ENCODE results near the gene BLOC1S6.
"Not testable (repeated sequence)": the region's sequence is repeated elsewhere in the genome, so short reads cannot be mapped to it uniquely, and the experiment has no call there.

Gene BLOC1S6

DNA sequence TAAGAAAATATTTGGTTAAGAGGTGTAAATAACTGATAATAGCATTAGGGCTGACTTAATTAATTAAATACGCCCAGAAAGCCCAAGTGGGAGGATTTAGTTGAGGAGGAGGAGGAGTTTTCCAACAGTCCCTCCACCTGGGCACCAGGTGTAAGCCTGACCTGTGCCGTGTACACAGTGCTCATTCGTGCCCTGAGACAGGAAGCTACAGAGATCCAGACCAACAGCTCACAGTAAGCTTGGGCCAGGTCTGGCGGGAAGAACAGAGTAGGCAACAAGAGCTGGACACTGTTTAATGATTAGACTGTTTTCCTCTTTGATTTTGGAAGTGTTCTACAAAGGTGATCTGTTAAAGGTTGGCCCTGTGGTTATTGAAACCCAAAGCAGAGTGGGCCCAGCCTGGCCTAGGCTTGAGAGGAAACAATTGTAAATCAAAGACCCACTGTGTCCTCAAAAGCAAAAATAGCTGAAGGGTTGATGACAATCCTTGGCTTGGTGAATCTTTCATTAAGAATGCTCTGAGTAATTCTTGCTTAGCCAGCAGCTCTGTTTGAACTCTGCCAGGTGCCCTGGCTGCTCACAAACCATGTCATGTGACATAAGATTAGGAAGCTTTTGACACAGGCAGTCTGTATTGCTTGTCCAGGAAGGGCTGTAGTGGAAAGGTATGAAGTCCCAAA, 61.5 kb downstream of the BLOC1S6 start:
- peaks cover 0 to 4% (median 0%) of the 10 kb centered on the region in 5 donors for H3K36me3 ChIP-seq (ENCODE audit: control insufficient read depth in 5 of 5, insufficient read depth in 5 of 5, low read length in 5 of 5)
- peaks cover 0 to 25% (median 16%) of the 10 kb centered on the region in 5 donors for H3K4me1 ChIP-seq (ENCODE audit: control insufficient read depth in 5 of 5, insufficient read depth in 5 of 5, low read length in 5 of 5)
- H3K9ac ChIP-seq (ENCODE audit: low read length in 5 of 5) = no peak overlapping the region
- no peak overlapping the region for H3K4me3 ChIP-seq (ENCODE audit: low read depth in 1 of 5, low read length in 5 of 5)
- H3K27ac ChIP-seq (ENCODE audit: low read depth, low read length) = no peak overlapping the region
- H3K9me3 ChIP-seq (ENCODE audit: control insufficient read depth in 5 of 5, low read length in 5 of 5) = no peaks in the 10 kb centered on the region
- H3K27me3 ChIP-seq (ENCODE audit: control insufficient read depth in 5 of 5, insufficient read depth in 4 of 5, low read length in 5 of 5) = no peaks in the 10 kb centered on the region

DNA sequence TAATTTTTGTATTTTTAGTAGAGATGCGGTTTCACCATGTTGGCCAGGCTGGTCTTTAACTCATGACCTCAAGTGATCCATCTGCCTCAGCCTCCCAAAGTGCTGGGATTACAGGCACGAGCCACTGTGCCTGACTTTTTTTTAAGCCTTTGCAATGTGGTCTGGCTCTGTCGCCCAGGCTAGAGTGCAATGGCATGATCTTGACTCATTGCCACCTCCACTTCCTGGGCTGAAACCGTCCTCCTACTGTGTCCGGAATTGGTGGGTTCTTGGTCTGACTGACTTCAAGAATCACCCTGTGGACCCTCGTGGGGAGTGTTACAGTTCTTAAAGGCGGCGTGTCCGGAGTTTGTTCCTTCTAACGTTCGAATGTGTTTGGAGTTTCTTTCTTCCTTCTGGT, 62.8 kb downstream of the BLOC1S6 start:
- not testable (repeated sequence) for H3K27ac ChIP-seq (ENCODE audit: low read depth, low read length); H3K4me3 ChIP-seq (ENCODE audit: low read depth in 1 of 5, low read length in 5 of 5); H3K9ac ChIP-seq (ENCODE audit: low read length in 5 of 5); H3K27me3 ChIP-seq (ENCODE audit: control insufficient read depth in 5 of 5, insufficient read depth in 4 of 5, low read length in 5 of 5); H3K9me3 ChIP-seq (ENCODE audit: control insufficient read depth in 5 of 5, low read length in 5 of 5); H3K36me3 ChIP-seq (ENCODE audit: control insufficient read depth in 5 of 5, insufficient read depth in 5 of 5, low read length in 5 of 5)
- peaks cover 0 to 22% (median 16%) of the 10 kb centered on the region in 5 donors for H3K4me1 ChIP-seq (ENCODE audit: control insufficient read depth in 5 of 5, insufficient read depth in 5 of 5, low read length in 5 of 5)

DNA sequence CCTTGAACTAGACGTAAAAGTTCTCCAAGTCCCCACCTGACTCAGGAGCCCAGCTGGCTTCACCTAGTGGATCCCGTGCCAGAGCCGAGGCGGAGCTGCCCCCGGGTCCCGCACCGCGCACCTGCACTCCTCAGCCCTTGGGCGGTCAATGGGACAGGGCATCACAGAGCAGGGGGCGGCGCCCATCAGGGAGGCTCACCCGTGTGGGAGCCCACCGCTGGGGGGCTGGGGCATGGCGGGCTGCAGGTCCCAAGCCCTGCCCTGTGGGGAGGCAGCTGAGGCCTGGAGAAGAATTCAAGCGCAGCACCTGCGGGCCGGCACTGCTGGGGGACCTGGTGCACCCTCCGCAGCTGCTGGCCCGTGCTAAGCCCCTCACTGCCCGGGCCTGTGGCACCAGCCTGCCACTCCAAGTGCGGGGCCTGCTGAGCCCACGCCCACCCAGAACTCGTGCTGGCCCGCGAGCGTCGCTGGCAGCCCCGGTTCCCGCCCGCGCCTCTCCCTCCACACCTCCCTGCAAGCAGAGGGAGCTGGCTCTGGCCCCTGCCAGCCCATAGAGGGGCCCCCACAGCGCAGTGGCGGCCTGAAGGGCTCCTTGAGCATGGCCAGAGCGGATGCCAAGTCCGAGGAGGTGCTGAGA, 63.8 kb downstream of the BLOC1S6 start:
- H3K4me1 ChIP-seq (ENCODE audit: control insufficient read depth in 5 of 5, insufficient read depth in 5 of 5, low read length in 5 of 5) = peaks cover 0 to 12% (median 7%) of the 10 kb centered on the region in 5 donors
- H3K4me3 ChIP-seq (ENCODE audit: low read depth in 1 of 5, low read length in 5 of 5) = no peak overlapping the region
- H3K27ac ChIP-seq (ENCODE audit: low read depth, low read length) = no peak overlapping the region
- peaks cover 0 to 4% (median 0%) of the 10 kb centered on the region in 5 donors for H3K36me3 ChIP-seq (ENCODE audit: control insufficient read depth in 5 of 5, insufficient read depth in 5 of 5, low read length in 5 of 5)
- H3K27me3 ChIP-seq (ENCODE audit: control insufficient read depth in 5 of 5, insufficient read depth in 4 of 5, low read length in 5 of 5) = no peaks in the 10 kb centered on the region
- H3K9ac ChIP-seq (ENCODE audit: low read length in 5 of 5) = no peak overlapping the region
- H3K9me3 ChIP-seq (ENCODE audit: control insufficient read depth in 5 of 5, low read length in 5 of 5) = no peaks in the 10 kb centered on the region

DNA sequence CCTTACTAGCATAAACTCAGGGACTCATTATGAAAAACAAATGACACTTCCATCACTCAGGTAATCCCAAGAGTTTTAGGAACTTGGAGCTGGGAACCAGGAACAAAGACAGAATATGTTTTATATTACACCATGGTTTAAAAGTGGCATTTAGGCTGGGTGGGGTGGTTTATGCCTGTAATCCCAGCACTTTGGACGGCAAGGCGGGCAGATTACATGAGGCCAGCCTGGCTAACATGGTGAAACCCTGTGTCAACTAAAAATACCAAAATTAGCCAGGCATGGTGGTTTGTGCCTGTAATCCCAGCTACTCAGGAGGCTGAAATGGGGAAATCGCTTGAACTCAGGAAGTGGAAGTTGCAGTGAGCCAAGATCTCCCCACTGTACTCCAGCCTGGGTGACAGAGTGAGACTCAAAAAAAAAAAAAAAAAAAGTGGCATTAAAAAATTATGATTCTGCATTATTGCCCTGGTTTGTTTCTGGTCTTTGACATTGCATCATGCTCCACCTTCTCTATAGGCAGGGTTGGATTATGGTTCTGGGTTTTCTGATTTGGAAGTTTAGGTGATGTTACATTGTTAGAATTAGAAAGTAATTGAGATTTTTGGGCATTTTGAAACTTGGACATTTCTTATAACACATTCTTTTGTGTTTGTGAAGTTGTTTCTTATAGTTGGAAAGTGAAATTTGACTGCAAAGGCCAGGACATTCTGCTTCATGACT, 66.7 kb downstream of the BLOC1S6 start:
- Histone ChIP-seq H3K36me3 (ENCODE audit: control insufficient read depth in 5 of 5, insufficient read depth in 5 of 5, low read length in 5 of 5) (peaks cover 0 to 6% (median 0%) of the 10 kb centered on the region in 5 donors), H3K4me3 (ENCODE audit: low read depth in 1 of 5, low read length in 5 of 5) (no peak overlapping the region), H3K27ac (ENCODE audit: low read depth, low read length) (no peak overlapping the region), H3K4me1 (ENCODE audit: control insufficient read depth in 5 of 5, insufficient read depth in 5 of 5, low read length in 5 of 5) (peaks cover 0 to 11% (median 3%) of the 10 kb centered on the region in 5 donors), H3K9me3 (ENCODE audit: control insufficient read depth in 5 of 5, low read length in 5 of 5) (no peaks in the 10 kb centered on the region), H3K27me3 (ENCODE audit: control insufficient read depth in 5 of 5, insufficient read depth in 4 of 5, low read length in 5 of 5) (no peaks in the 10 kb centered on the region), H3K9ac (ENCODE audit: low read length in 5 of 5) (peak overlapping the region in 1 of 5 donors; percentile 12)

DNA sequence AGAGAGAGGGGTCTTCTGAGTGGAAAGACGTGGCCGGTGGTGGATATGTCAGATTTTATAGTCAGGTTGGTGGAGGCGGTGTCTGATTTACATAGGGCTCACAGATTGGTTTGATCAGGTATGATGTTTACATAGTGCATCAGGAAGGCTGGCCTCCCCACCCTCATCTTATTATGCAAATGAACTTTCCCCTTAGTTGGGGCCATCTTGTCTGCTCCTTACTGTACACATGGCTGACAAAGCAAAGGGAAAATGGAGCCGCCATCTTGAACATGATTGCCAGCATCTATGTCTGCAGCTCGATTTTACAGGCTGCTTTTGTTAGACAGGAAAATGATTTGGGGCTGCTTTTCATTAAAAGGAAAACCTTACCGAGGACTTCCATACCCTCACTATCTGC, 67.6 kb downstream of the BLOC1S6 start:
- H3K27me3 ChIP-seq (ENCODE audit: control insufficient read depth in 5 of 5, insufficient read depth in 4 of 5, low read length in 5 of 5) = no peaks in the 10 kb centered on the region
- H3K4me1 ChIP-seq (ENCODE audit: control insufficient read depth in 5 of 5, insufficient read depth in 5 of 5, low read length in 5 of 5) = peaks cover 0 to 11% (median 3%) of the 10 kb centered on the region in 5 donors
- no peaks in the 10 kb centered on the region for H3K9me3 ChIP-seq (ENCODE audit: control insufficient read depth in 5 of 5, low read length in 5 of 5)
- no peak overlapping the region for H3K9ac ChIP-seq (ENCODE audit: low read length in 5 of 5)
- no peak overlapping the region for H3K4me3 ChIP-seq (ENCODE audit: low read depth in 1 of 5, low read length in 5 of 5)
- H3K36me3 ChIP-seq (ENCODE audit: control insufficient read depth in 5 of 5, insufficient read depth in 5 of 5, low read length in 5 of 5) = peaks cover 0 to 8% (median 3%) of the 10 kb centered on the region in 5 donors
- H3K27ac ChIP-seq (ENCODE audit: low read depth, low read length) = no peak overlapping the region

DNA sequence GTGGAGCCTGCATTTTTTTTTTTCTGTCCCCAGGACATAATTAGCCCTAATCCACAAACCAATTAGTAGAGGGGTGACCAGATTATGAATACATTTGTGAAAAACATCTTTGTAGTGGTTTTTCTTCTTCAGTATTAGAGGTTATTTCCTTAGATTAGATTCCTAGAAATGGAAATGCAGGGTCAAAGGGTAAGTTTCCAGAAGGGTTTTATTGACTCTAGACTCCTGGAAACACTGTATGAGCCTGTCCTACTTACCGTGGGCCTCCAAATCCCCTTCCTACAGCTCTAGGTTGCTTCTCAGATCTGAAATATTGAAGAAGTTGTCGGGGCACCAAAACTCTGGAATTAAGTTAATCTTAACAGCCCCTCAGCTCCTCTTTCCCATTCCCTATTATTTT, 70.1 kb downstream of the BLOC1S6 start:
- no peaks in the 10 kb centered on the region for H3K27me3 ChIP-seq (ENCODE audit: control insufficient read depth in 5 of 5, insufficient read depth in 4 of 5, low read length in 5 of 5)
- H3K36me3 ChIP-seq (ENCODE audit: control insufficient read depth in 5 of 5, insufficient read depth in 5 of 5, low read length in 5 of 5) = peaks cover 4 to 16% (median 11%) of the 10 kb centered on the region in 5 donors
- no peak overlapping the region for H3K9ac ChIP-seq (ENCODE audit: low read length in 5 of 5)
- no peaks in the 10 kb centered on the region for H3K9me3 ChIP-seq (ENCODE audit: control insufficient read depth in 5 of 5, low read length in 5 of 5)
- H3K4me1 ChIP-seq (ENCODE audit: control insufficient read depth in 5 of 5, insufficient read depth in 5 of 5, low read length in 5 of 5) = peaks cover 0 to 21% (median 3%) of the 10 kb centered on the region in 5 donors
- H3K4me3 ChIP-seq (ENCODE audit: low read depth in 1 of 5, low read length in 5 of 5) = no peak overlapping the region
- no peak overlapping the region for H3K27ac ChIP-seq (ENCODE audit: low read depth, low read length)

DNA sequence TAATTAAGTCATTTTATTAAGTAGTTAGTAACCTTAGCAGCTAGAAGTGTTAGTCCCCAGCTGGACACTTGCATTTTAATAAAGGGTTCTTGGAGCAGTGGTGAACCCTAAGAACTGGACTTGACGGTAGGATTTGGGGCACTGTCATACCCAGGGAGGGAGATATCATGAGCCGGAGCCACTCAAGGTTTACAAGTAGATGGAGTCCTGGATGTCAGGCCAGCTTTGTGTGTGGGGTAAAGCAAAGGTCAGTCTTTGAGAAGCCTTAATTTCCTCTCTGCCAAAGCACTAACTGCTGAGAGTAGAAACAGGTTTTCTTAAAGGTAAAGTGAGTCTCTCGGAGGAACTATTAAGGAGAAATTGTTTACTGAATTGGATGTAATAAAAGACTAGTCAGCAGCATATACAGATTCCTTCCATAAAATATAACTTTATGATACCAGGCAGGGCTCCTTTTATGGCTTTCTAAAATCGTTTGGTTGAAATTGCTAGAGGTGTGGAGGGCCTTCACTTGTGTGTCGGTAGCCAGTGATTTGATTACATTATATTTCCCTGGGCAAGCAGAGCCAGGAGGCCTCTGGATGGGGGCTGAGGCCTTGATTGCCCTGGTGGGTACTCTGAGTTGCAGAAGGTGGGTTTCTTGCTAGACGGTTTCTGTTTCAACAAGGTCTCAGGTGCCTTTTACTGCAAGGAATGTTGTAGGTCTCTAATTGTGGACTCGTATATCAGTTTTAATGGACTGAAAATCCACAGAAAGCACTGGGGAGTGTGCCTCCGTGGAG, 70.8 kb downstream of the BLOC1S6 start:
- peaks cover 0 to 21% (median 3%) of the 10 kb centered on the region in 5 donors for H3K4me1 ChIP-seq (ENCODE audit: control insufficient read depth in 5 of 5, insufficient read depth in 5 of 5, low read length in 5 of 5)
- no peaks in the 10 kb centered on the region for H3K9me3 ChIP-seq (ENCODE audit: control insufficient read depth in 5 of 5, low read length in 5 of 5)
- no peak overlapping the region for H3K9ac ChIP-seq (ENCODE audit: low read length in 5 of 5)
- peaks cover 4 to 21% (median 17%) of the 10 kb centered on the region in 5 donors for H3K36me3 ChIP-seq (ENCODE audit: control insufficient read depth in 5 of 5, insufficient read depth in 5 of 5, low read length in 5 of 5)
- H3K27me3 ChIP-seq (ENCODE audit: control insufficient read depth in 5 of 5, insufficient read depth in 4 of 5, low read length in 5 of 5) = no peaks in the 10 kb centered on the region
- no peak overlapping the region for H3K4me3 ChIP-seq (ENCODE audit: low read depth in 1 of 5, low read length in 5 of 5)
- no peak overlapping the region for H3K27ac ChIP-seq (ENCODE audit: low read depth, low read length)
